SK-N-SH treated with all-trans-retinoic acid at 6 μM for 48 hours (cell line): ENCODE measurements around the gene GNGT2.

Experiments
- ARNTL ChIP-seq: fragments of 450-650 bp; formaldehyde crosslinking; IDR thresholded peaks from 2 replicates; pipeline ENCODE4 v1.5.0; 2020; ENCODE audit warnings: low read depth, mild to moderate bottlenecking, moderate library complexity, borderline replicate concordance
- RARB ChIP-seq: fragments of 250-450 bp; sonication (Bioruptor Pico); IDR thresholded peaks from 2 replicates; pipeline ENCODE4 v1.8.0; 2021; ENCODE audit warnings: mild to moderate bottlenecking, moderate library complexity
- SNAI2 ChIP-seq: fragments of 250-450 bp; sonication (Bioruptor Pico); IDR thresholded peaks from 2 replicates; pipeline ENCODE4 v1.5.0; 2020; ENCODE audit warnings: mild to moderate bottlenecking, moderate library complexity
- TCF4 ChIP-seq: fragments of 250-450 bp; sonication (Bioruptor Pico); IDR thresholded peaks from 2 replicates; pipeline ENCODE4 v1.8.0; 2021; ENCODE audit warnings: mild to moderate bottlenecking, moderate library complexity, borderline replicate concordance
- TOX ChIP-seq: fragments of 250-450 bp; sonication (Bioruptor Pico); IDR thresholded peaks from 2 replicates; pipeline ENCODE4 v1.8.0; 2021; ENCODE audit warnings: mild to moderate bottlenecking, moderate library complexity, borderline replicate concordance
- ZC3H10 ChIP-seq: fragments of 250-450 bp; sonication (Bioruptor Pico); IDR thresholded peaks from 2 replicates; pipeline ENCODE4 v1.5.1; 2021; ENCODE audit warnings: mild to moderate bottlenecking, moderate library complexity

GRCh38 chr17:49195751-49196150 is 14.6 kb downstream of the GNGT2 start:
- TF ChIP-seq TOX (CRISPR knock-in tag): no peak
- no peak for TF ChIP-seq ARNTL (CRISPR knock-in tag)
- TF ChIP-seq RARB (CRISPR knock-in tag): no peak
- TF ChIP-seq TCF4 (CRISPR knock-in tag): no peak
- TF ChIP-seq ZC3H10: no peak
- no peak for TF ChIP-seq SNAI2 (CRISPR knock-in tag)
